HEK293T (cell line): Measurements from ENCODE around the gene PKNOX2.

ENCODE experiments used
- ARNT ChIP-seq: fragments of 450-650 bp; IDR thresholded peaks from 2 replicates; pipeline ENCODE4 v1.6.1; 2017; ENCODE audit warnings: mild to moderate bottlenecking
- BHLHE40 ChIP-seq: fragments of 450-650 bp; IDR thresholded peaks from 2 replicates; pipeline ENCODE4 v1.6.1; 2016; ENCODE audit warnings: mild to moderate bottlenecking, moderate library complexity, borderline replicate concordance
- ELF4 ChIP-seq: fragments of 450-650 bp; IDR thresholded peaks from 2 replicates; pipeline ENCODE4 v1.6.1; 2017; ENCODE audit warnings: antibody characterized with exemption
- FOXA1 ChIP-seq: fragments of 450-650 bp; IDR thresholded peaks from 2 replicates; pipeline ENCODE4 v1.6.1; 2016; ENCODE audit warnings: mild to moderate bottlenecking
- FOXK2 ChIP-seq: fragments of 450-650 bp; IDR thresholded peaks from 2 replicates; pipeline ENCODE4 v1.6.1; 2016; ENCODE audit warnings: mild to moderate bottlenecking
- HDGF ChIP-seq: fragments of 450-650 bp; IDR thresholded peaks from 2 replicates; pipeline ENCODE4 v1.6.1; 2017; ENCODE audit warnings: antibody characterized with exemption, borderline replicate concordance
- L3MBTL2 ChIP-seq: fragments of 450-650 bp; conservative IDR thresholded peaks from 2 replicates; pipeline ENCODE4 v1.6.1; 2016; ENCODE audit warnings: mild to moderate bottlenecking
- NFRKB ChIP-seq: fragments of 450-650 bp; IDR thresholded peaks from 2 replicates; pipeline ENCODE4 v1.6.1; 2016; ENCODE audit warnings: mild to moderate bottlenecking, moderate library complexity
- SP1 ChIP-seq: fragments of 450-650 bp; IDR thresholded peaks from 2 replicates; pipeline ENCODE4 v1.6.1; 2017
- SUZ12 ChIP-seq: fragments of 450-650 bp; IDR thresholded peaks from 2 replicates; pipeline ENCODE4 v1.6.1; 2016; ENCODE audit warnings: mild to moderate bottlenecking
- TARDBP ChIP-seq: fragments of 450-650 bp; IDR thresholded peaks from 2 replicates; pipeline ENCODE4 v1.6.1; 2016

DNA sequence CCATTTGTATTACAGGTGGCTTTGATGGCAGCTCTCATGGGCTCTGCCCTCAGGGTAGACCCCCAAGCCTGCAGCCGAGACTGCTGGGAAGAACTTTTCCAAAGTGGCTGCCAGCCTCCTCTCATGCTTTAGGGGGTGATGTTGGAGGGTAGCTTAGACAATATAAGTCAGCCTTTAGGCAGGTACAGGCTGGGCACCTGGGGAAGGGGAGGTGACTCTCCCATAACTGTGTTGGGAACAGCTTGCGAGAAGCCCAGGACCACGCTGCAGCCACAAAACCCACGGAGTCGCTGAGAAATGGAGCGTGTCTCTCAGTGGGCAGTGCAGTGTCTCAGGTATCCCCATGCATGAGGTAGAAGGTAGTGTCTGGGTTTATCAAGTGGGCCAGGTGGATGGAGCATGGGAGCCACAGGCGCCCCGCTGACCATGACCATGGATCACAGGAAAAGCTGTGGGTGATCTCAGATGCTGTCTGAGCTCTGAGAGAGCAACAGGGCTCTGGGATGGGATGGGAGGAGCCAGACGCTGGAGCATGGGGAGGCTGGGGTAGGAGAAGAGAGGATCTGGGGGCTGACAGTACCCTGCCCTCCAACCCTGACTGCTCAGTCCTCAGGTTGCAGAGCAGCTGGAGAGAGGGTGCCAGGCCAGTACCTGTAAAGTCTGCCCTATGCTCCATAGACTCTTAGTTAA lies 216.3 kb downstream of the PKNOX2 start:
- no peak for TF ChIP-seq ARNT
- TF ChIP-seq BHLHE40: no peak
- TF ChIP-seq L3MBTL2: no peak
- TF ChIP-seq SP1: no peak
- no peak for TF ChIP-seq ELF4
- no peak for TF ChIP-seq FOXA1
- no peak for TF ChIP-seq HDGF
- no peak for TF ChIP-seq NFRKB
- TF ChIP-seq FOXK2: no peak
- no peak for TF ChIP-seq TARDBP
- TF ChIP-seq SUZ12: no peak
